Measurements from ENCODE around the gene CCDC50. TPM values are rescaled to one million over a fixed set of nuclear protein-coding genes. Genes with fewer than 3 reads are reported as not detected.

The CCDC50 gene
- total and polyA plus RNA-seq, 10 of the 15 experiments (the other 5 are each of a cell fraction or from before 2014, with no cell fraction given) = 46.7 to 150 (median 125) TPM

DNA sequence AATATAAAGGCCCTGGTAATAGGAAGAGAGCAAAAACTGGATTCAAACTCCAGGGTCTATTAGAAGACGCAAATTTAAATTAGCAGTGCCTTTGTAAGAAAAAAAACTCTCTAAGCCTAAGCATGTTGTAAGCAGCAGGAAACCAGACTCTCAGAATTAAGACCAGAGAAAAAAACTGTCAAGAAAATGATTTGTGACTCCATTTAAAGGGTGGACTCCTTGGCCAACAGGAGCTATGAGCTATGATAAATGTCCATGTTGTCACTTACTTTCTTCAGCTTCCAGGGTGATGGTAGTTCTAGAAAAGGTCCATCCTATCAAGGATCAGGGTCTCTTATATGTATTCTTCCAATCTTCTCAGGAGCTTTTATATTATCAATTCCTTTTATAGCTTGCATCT lies 34.9 kb upstream of the CCDC50 start:
- Histone ChIP-seq H3K9ac (ENCODE audit: control insufficient read depth, insufficient read depth, low read length) (no peak overlapping the region), H3K4me3 (no peak overlapping the region), H2AFZ (ENCODE audit: control insufficient read depth, low read depth, low read length) (no peak overlapping the region), H4K20me1 (ENCODE audit: control insufficient read depth, insufficient read depth) (no peaks in the 10 kb centered on the region), H3K4me2 (ENCODE audit: control insufficient read depth, insufficient read depth) (no peak overlapping the region), H3K4me1 (ENCODE audit: control insufficient read depth, insufficient read depth, low read length) (peaks cover 41% of the 10 kb centered on the region), H3K9me3 (replicated peaks; ENCODE audit: control insufficient read depth, insufficient read depth, low read length) (no peaks in the 10 kb centered on the region), H3K27ac (ENCODE audit: control insufficient read depth, insufficient read depth) (no peak overlapping the region), H3K27me3 (replicated peaks in 1 of 2; ENCODE audit: control insufficient read depth in 2 of 2, insufficient read depth in 2 of 2, low read length in 1 of 2) (no peaks in the 10 kb centered on the region), H3K79me2 (ENCODE audit: control insufficient read depth, insufficient read depth, low read length) (no peaks in the 10 kb centered on the region), H3K36me3 (ENCODE audit: control insufficient read depth in 2 of 2, insufficient read depth in 2 of 2, low read length in 1 of 2) (no peaks in the 10 kb centered on the region)
- ChIA-PET CTCF (interaction anchor here (0.8 to 1.2 kb wide), 4 partner anchors 9 to 155 kb away, joined by 3 read pairs; no protein-coding TSS in a partner anchor), SMC1A (ENCODE audit: uncharacterized antibody, unreplicated experiment) (interaction anchor here (0.6 to 3.9 kb wide), 13 partner anchors 8 to 61 kb away, joined by 3 to 26 read pairs (median 4); no protein-coding TSS in a partner anchor), RAD21 (ENCODE audit: unreplicated experiment) (interaction anchor here (0.9 to 1.3 kb wide), 5 partner anchors 11 to 50 kb away, joined by 3 to 8 read pairs (median 4); no protein-coding TSS in a partner anchor), POLR2A (interaction anchor here (0.6 to 1.3 kb wide), 6 partner anchors 18 to 57 kb away, joined by 3 to 4 read pairs (median 4); no protein-coding TSS in a partner anchor)
- intact Hi-C loops (cut with micrococcal nuclease; ENCODE audit: unreplicated experiment) (no loop called here), in situ Hi-C loops (cut with MboI) (no loop called here)
- FAIRE-seq = no peak
- WGBS (ENCODE audit: insufficient coverage, insufficient replicate concordance, low lambda C conversion rate, missing lambda C conversion rate) = 100% methylated on average over 1 of the region's 1 CpG
- BruUV-seq (replicated peaks) = no TSS peak
- DNase-seq (ENCODE audit: low read depth, low spot score) = no peak
- no peak for TF ChIP-seq ASH2L (IDR thresholded peaks at IDR 0.05; ENCODE audit: borderline replicate concordance, low read depth)
- no peak for TF ChIP-seq GABPA (IDR thresholded peaks at IDR 0.05; ENCODE audit: low read depth)
- no peak for TF ChIP-seq ZBED1 (IDR thresholded peaks at IDR 0.05; ENCODE audit: borderline replicate concordance)
- no peak for TF ChIP-seq SKIL (IDR thresholded peaks at IDR 0.05; ENCODE audit: low read depth, poor library complexity, severe bottlenecking)
- no peak for ATAC-seq

Measured in GM12878 (cell line).